Iris pigment epithelial cell (primary cell): ENCODE data around the gene PKP4.

Experiments used
- DNase-seq: peaks from one replicate; pipeline ENCODE4 v3.0.0-alpha.2; 2011; ENCODE audit warnings: low read depth

The PKP4 gene

DNA sequence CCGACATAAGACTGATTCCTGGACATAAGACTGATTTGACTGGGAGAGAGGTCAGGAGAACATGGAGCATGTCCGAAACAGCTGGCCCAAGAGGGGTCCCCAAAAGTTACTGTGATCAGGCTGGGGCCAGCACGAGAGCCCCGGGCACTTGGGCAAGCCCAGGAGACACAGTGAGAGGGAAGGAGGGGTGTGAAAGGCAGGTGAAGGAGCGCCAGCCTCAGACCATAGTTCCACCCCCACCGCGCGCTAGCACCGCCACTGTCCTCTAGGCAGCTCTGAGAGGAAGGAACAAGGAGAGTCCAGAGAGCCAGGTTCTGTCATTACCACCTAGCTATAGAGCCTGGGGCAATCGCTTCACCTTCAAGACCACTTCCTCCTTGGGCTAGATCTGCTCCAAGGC lies 260.2 kb downstream of the PKP4 start:
- DNase-seq = no peak

DNA sequence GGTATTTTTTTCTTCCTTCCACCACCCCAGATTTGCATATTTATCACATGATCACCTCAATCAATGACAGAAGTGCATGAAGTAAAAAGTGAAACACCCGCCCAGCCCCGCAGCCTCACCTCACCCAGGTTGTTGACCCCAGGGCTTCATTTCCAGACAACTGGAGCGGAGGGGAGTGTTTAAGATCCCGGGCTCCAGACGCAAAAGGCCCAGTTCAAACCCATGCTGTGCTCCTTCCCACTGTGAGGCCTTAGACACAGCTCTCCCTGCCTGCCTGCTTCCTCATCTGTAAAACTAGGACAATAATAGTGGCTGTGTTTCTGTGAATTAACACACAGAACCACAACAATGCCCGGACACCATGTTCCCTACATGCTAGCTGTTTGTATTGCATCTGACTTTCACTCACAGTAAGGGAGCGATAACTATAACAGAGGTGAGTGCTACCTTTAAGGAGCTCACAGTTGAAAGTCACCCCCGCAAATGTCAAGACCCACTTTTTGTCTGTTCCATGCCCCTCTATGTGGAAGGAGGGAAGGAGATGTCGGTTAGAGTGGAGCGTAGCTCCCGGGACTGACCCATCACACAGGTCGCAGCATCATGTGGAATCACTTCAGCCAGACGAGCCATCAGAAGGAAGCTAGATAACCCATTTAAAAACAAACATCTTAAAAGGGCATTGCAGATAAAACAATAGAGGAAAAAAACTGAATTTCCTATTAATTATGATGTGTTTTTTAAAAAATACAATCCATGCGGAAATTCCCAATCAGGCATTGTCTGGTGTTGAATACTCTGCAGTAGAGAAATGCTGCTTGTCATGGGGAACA lies 260.8 kb downstream of the PKP4 start:
- no peak for DNase-seq

DNA sequence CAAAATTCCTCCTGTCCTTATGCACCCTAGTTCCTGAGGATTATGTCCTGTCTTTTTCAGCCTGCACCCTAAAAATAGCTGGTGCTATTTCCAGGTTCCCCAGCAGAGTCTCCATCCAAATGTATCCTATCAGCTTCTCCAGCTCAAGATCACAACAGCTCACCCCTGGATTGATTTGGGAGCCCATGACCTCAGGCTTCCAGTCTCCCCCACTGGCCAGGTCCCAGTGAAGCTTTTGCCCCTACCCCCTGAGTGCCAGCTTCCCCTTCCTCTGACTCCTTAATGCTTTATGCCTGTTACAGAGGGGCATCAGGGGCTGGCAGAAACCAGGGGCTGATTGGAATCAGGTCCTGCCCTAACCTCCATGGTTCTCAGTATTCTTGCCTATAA lies 261.4 kb downstream of the PKP4 start:
- no peak for DNase-seq

DNA sequence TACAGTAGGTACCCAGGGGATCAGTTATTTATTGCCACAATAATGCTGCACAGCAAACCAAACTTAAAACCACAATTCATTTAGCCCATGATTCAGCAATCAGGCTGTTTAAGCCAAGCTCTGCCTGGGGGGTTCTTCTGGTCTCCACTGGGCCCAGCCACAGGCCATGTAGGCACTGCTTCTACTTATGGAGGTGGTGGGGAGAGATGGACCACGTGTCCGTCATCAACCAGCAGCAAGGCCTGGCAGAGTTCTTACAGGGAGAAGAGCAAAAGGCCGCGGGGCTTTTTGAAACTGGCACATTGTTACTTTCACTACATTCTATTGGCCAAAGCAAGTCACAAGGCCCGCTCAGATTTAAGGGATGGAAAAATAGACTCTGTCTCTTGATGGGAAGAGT lies 262.1 kb downstream of the PKP4 start:
- no peak for DNase-seq

DNA sequence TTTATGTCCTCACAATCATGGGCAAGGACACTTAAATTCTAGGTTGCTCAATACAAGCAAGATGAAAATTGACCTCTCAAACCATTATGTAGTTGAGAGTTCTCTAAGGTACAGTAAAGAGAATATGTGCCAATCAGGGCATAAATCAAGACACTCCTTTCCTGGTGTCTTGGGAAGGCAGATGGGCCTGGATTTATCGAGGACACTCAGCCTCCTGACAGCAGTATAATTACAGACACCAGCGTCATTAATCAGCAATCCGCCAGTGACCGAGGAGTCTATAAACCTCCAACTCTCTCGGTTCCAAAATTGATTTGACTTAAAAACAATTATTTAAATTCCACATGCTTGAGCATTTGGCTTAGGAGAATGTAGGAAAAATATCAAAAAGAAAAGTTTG lies 262.7 kb downstream of the PKP4 start:
- DNase-seq = no peak

DNA sequence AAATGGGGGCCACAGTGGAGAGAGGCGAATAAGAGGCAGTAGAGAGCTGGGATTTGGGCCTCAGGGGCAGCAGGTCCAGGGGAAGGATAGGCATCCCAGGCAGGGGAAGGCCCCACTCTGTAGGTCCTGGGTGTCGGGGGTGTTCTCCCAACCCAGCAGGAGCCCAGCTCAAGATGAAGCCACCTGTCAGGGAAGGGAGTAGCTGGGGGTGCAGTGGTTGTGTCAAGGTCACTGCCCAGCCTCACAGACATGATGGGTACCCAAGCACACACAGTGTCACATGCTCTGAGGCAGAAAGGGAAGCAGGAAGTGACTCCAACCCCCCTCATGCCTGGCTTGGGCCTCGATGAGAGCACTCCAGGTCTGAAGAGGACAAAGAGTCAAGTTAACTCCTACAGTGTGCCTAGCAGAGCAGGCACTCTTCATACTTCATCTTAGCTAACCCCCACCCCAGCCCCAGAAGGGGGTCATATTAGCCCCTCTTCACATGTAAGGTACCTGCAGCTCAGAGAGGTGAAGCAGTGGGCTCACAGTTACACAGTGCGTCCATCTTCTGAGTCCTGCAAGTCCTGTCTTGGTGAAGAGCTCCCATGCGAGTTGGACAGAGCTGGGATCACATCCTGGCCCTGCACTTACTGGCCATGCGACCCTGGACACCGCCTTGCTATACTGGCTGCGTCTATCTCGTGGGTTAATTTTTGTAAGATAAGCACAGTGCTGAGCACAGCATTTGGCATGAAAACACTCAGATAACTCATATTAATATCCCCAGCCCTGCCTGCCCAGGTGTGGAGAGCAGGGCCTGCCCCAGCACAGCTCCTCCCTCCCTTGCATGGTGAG lies 265.7 kb downstream of the PKP4 start:
- no peak for DNase-seq

DNA sequence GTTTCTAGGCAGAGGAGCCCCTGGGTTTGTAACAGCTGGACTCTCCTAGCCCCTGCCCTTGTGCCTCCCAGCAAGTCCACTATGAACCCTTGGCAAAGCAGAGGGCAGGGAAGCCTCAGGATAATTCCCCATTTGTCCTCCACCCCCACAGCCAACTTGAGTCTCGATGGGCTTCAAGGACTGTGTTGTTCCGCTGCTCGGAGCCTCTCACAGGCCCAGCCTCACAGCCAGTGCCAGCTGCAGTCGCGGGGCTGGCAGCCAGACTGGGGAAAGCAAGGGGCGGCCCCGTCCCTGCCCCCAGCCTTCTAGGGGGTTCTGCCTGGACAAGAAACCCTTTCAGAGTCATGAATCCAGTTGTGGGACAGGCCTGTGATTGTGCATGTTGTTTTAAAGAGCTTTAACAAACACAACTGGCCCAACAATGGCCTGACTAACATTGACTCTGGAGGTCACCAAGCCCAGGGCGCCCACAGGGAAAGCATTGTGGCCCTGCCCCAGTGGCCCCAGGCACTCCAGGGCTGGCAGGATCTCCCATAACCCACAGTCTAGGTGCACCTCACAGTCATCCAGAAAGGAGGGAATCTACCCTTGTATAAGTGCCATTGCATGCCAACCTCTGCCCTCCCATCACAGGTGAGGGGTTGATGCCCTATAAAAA lies 266.6 kb downstream of the PKP4 start:
- no peak for DNase-seq

DNA sequence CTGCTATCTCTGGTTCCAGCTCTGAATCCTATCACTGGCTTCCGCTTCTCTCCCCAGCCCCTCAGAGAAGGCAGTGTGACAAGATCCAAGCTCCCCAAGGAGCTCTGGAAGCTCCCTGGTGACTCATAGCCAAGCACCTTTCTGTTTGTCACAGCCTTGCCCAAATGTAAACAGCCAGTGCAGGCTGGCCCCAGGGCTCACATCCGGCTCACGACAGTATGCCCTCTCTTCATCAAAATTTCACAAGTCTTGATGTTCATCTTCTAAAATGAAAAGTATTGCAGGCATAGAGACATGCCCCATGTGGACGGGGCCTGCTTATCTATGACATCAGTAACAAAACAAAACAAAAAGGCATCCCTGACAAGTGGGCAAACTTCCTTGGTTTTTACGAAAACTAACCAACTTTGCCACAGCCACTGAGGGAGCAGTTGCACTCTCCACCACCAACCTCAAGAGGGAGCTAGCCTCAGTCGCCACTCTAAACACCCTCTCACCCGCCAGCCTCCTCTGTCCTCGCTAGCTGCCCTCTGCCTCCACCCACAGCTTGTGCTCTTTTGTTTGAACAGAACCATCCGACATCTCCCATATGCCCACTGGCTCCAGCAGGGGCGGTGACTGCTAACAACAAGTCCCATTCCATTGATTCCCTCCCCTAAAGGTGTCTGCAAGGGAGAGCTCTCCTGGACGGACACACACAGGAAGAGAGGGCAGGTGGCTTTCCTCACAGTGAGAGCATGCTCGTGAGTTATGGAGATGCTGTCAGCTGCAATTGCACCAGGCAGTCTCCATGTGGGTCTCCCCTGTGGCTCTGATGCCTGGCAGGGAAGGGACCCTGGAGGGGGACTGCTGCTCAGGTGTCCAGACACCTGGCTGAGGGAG lies 267.4 kb downstream of the PKP4 start:
- no peak for DNase-seq

DNA sequence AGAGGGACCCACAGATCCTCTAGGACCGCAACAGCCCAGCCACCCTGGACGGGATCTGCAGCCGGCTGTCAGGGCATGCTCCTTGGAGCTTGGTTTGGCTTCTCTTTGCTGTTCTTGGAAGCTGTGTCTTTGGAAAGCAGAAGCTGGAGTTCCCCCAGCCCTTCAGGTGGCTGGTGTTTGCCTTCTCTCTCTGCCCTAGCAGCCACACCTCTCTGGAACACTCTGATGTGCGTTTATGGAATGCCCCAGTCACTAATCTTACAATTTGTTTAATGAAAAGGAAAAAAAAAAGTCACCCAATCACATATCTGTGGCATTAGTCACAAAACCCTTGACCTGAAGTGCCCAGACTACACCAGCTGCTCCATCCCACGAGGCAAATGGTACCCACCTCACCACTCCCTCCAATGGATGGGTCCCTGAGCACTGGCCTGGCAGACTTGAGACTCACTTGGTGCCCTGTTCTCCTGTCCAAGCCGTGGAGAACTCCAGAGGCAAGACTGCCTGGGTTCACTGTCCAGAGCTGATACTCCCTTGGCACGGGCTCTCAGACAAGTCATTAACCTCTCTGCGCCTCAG lies 268.1 kb downstream of the PKP4 start:
- peak; percentile 10 for DNase-seq

DNA sequence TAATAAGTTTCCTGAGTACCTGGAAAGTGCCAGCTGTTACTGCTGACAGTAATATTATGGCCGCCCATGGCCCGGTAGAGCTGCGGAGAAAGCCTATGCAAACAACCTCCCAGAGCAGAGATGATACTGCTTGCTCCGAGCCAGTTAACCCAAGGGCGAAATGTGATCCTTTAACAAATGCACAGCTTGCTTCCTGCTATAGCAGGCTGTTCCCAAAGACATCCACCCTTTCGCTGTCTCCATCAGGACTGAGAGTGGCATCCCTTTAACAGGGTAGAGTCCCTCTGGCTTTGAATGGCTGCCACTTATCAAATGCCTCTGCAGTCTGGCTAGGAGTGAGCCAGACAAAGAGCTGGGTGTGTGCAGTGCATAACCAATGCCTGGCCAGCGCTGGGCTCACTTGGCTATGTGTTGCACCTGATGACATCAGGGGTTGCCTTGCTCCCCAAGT lies 268.7 kb downstream of the PKP4 start:
- peak; percentile 12 for DNase-seq

DNA sequence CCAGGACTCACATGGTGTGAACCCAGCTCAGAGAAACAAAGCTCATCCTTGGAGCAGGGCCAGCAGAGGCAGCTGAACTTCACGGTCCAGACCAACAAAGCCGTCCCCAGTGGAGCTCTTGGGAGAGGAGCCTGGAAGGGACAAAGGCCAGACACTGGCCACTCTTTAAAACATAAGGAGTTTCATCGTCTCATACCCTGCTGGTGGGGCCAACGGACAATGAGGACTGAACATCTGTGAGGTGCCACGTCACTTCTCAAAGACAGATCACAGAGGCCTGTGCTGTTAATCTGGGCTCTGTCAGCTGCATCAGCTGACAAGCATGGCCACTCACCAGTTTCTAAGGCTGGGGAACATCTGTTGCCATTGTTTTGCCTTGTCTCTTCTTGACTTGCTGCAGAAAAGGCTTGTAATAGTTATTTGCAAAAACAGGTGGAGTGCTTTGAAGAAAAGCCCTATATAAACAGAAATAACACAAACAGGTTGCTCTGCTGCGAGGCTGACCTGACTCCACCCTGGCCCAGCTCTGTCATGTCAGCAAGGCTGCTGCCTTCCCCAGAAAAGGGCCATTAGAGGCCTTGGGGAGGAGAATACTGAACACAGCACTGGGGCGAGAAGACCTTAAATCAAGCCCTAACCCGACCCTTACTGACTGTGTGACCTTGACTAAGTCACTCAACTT lies 270.3 kb downstream of the PKP4 start:
- no peak for DNase-seq

DNA sequence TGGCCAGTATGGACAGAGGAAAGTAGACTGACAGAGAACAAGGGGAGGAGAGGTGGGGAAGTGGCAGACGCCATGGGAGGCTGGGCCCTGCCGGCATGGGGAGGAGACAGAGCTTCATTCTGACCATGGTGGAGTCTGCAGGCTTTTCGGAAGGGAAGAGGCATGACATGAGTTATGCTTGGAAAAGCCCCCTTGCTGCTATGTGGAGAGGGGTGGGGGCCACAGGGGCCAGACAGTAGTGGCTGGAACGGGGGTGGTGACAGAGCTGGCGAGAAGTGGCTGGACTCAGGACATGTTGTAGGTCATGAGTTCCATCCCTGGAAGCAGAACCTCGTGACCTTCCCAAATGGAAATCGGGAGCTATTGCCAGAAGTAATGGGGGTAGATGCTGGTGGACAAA lies 271.7 kb downstream of the PKP4 start:
- DNase-seq = no peak

DNA sequence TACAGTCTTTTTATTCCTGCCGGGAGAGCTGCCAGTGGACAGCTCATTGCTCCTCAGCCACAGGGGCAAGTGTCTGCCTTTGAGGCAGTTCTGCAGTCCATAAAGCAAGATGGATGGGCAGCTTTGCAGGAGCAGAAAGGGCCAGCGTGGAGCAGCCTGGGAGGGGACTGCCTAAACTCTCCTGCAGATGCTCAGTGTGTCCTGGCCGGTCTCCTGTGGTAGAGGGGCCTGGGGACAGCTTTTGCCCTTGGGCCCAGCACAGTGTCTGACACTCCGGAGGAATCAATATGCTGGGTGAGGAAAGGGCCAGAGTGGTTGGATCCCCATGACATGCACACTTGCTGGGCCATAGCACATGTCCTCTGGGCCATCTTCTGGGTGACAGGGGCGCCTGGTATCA lies 272.7 kb downstream of the PKP4 start:
- DNase-seq = no peak

DNA sequence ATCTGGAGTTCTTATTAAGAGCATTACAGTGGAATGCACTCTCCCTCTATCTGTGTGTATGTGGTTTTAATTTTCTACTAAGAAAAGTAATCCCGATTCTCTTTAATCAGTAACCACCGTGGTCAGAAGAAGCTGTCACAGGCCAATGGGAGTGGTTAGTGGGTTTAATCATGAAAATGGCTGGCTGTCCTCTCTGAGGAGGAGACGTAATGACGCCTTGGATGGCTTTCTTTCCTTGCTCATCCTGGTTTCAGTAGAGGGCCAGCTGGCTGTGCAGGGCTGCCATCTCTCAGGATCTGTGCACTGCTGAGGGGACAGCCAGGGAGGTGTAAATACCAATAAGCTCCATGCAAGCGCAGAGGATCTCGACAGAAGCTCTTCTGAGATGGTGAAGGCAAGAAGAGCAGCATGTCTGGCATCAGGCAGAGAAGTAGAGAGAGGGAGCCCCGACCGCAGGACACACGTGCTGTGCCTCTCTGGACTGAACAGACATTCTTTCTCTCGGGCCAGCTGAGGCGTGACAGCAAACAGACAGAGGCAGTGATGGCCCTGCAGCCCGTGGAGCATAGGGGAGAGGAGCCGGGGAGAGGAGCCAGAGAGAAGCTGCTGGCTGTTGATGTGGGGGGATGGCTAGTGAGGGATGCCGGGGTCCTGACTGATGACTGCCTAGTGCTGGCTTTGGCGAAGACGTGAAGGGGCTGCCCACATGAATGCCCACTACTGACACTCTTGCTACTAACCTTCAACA lies 273.3 kb downstream of the PKP4 start:
- DNase-seq = no peak

DNA sequence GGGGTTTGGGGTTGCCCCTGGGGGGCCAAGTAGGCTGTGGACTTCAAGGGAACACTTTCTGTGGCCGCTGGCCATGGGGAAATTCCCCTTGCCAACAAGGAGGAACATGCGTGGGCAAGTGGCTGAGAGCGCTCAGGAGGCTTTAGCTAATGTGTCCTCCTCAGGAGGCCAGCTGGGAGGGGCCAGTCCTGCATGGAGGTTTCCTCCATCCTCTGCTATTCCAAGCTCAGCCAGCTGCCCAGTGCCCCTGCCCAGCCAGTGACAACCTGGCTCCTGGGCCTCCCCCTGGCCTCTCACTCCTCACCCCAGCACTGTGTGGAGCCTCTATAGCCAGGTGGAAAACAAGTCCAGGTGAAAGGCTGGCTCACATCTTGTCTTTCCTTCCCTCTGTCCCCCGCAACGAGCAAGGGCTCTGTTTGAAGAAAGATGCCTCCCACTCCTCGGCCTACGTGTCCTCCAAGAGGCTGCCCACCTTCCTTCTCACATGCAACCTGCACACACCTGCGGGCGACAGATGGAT lies 273.9 kb downstream of the PKP4 start:
- no peak for DNase-seq

DNA sequence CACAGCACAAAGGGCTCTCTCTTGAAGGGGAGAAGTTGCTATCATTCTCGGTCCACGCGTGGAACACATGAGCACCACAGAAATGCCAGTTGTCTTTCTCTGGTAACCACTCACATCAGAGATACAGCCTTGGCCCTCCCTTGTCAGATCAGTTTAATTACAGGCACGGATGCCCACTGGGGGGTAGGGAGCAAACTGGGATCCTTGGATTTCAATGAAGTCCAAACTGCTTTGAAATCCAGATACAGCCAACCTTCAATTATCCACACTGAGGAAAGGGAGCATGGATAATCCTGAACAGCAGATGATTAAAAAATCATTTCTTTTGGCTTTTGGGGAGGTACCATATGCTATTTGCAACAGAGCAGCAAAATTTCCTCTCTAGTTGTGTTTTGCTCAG lies 274.6 kb downstream of the PKP4 start:
- no peak for DNase-seq
